ENCODE measurements around the gene LSAMP.

GRCh38 chr3:116192464-116192863 lies 252.8 kb downstream of the LSAMP start:
- TF ChIP-seq CTCF (IDR thresholded peaks at IDR 0.05) (no peak), POLR2AphosphoS5 (IDR thresholded peaks at IDR 0.05; ENCODE audit: low read depth, low read length) (no peak)
